IMR-90 (cell line): ENCODE measurements around the gene GPR135. TPM values are rescaled to one million over a fixed set of nuclear protein-coding genes. Genes with fewer than 3 reads are reported as not detected.

Experiments
- ATAC-seq: fragments of 200-7000 bp; cut with Tn5 transposase; 2 replicates; pipeline ENCODE4 v1.9.1; 2020; ENCODE audit warnings: low read depth, mild to moderate bottlenecking, moderate library complexity
- BruUV-seq: library from RNA; stranded (reverse); fragments of 400-500 nt; replicated peaks from 2 replicates; lab custom pipeline; 2021; lab: Mats Ljungman, UMichigan
- CTCF ChIA-PET: fragments of 300-600 bp; formaldehyde crosslinking; extraction: SDS; loops from one replicate; lab custom pipeline; 2021; ENCODE audit warnings: antibody characterized with exemption; lab: Yijun Ruan, JAX
- POLR2A ChIA-PET: fragments of 300-600 bp; sonication (Branson Sonifier 250); formaldehyde crosslinking; loops from one replicate; lab custom pipeline; 2022; ENCODE audit warnings: antibody characterized with exemption; ENCODE audit not compliant: unreplicated experiment; lab: Charles Lee
- DNase-seq: peaks from one replicate; pipeline ENCODE4 v3.0.0; 2013
- H2AFZ ChIP-seq: replicated peaks from 2 replicates; pipeline ENCODE3; 2013; ENCODE audit warnings: low read length, mild to moderate bottlenecking; ENCODE audit not compliant: poor library complexity
- H2AK5ac ChIP-seq: 2 replicates; pipeline ENCODE4 v1.6.1; 2013; ENCODE audit warnings: low read depth, low read length, inconsistent platforms
- H2AK9ac ChIP-seq: replicated peaks from 2 replicates; pipeline ENCODE3; 2013; ENCODE audit warnings: mild to moderate bottlenecking, low read depth, low read length, moderate library complexity; ENCODE audit not compliant: poor library complexity
- H2BK120ac ChIP-seq: 2 replicates; pipeline ENCODE4 v1.6.1; 2013; ENCODE audit warnings: low read depth, low read length, inconsistent platforms
- H2BK15ac ChIP-seq: 3 replicates; pipeline ENCODE4 v1.6.1; 2013; ENCODE audit warnings: low read depth, low read length, inconsistent platforms
- H2BK20ac ChIP-seq: 2 replicates; pipeline ENCODE4 v1.6.1; 2013; ENCODE audit warnings: low read depth, mild to moderate bottlenecking, inconsistent platforms, low read length, moderate library complexity
- H2BK5ac ChIP-seq: 2 replicates; pipeline ENCODE4 v1.6.1; 2013; ENCODE audit warnings: mild to moderate bottlenecking, low read depth, low read length, inconsistent platforms; ENCODE audit not compliant: poor library complexity, severe bottlenecking
- H3K14ac ChIP-seq: replicated peaks from 2 replicates; pipeline ENCODE4 v1.6.1; 2013; ENCODE audit warnings: low read depth, low read length, inconsistent platforms
- H3K18ac ChIP-seq: 2 replicates; pipeline ENCODE4 v1.6.1; 2013; ENCODE audit warnings: low read depth, low read length, control low read depth
- H3K23ac ChIP-seq: 2 replicates; pipeline ENCODE4 v1.6.1; 2013; ENCODE audit warnings: low read depth, low read length, inconsistent platforms
- H3K27ac ChIP-seq: 2 replicates; pipeline ENCODE4 v1.5.1; 2013; ENCODE audit warnings: mild to moderate bottlenecking, control low read depth, low read length; ENCODE audit not compliant: insufficient read depth
- H3K27me3 ChIP-seq: 2 replicates; pipeline ENCODE4 v1.6.1; 2013; ENCODE audit warnings: low read length; ENCODE audit not compliant: control insufficient read depth, insufficient read depth
- H3K36me3 ChIP-seq: 2 replicates; pipeline ENCODE4 v1.6.1; 2013; ENCODE audit warnings: low read length, mixed read lengths; ENCODE audit not compliant: control insufficient read depth, insufficient read depth
- H3K4ac ChIP-seq: 2 replicates; pipeline ENCODE4 v1.6.1; 2013; ENCODE audit warnings: low read depth, low read length, inconsistent platforms
- H3K4me1 ChIP-seq: 2 replicates; pipeline ENCODE4 v1.6.1; 2013; ENCODE audit warnings: low read length, mixed read lengths; ENCODE audit not compliant: control insufficient read depth, insufficient read depth
- H3K4me2 ChIP-seq: 2 replicates; pipeline ENCODE4 v1.6.1; 2013; ENCODE audit warnings: low read depth, mild to moderate bottlenecking, control low read depth, low read length, moderate library complexity
- H3K4me3 ChIP-seq: 2 replicates; pipeline ENCODE4 v1.5.1; 2013; ENCODE audit warnings: low read depth, mild to moderate bottlenecking, control low read depth, low read length, moderate library complexity; ENCODE audit not compliant: insufficient read depth
- H3K56ac ChIP-seq: 2 replicates; pipeline ENCODE4 v1.6.1; 2013; ENCODE audit warnings: low read length, inconsistent platforms; ENCODE audit not compliant: insufficient read depth; ENCODE audit errors: extremely low read depth
- H3K79me1 ChIP-seq, 2 experiments: 2 replicates each; pipeline ENCODE4 v1.6.1; 2013; ENCODE audit warnings: low read length in 2 of 2, inconsistent platforms in 1 of 2, low read depth in 1 of 2
- H3K9ac ChIP-seq: 2 replicates; pipeline ENCODE4 v1.6.1; 2013; ENCODE audit warnings: low read depth, low read length, control low read depth
- H3K9me1 ChIP-seq: 2 replicates; pipeline ENCODE4 v1.6.1; 2013; ENCODE audit warnings: low read length, inconsistent platforms; ENCODE audit not compliant: insufficient read depth
- H3K9me3 ChIP-seq: 2 replicates; pipeline ENCODE4 v1.6.1; 2013; ENCODE audit warnings: low read length; ENCODE audit not compliant: control insufficient read depth, insufficient read depth
- H4K20me1 ChIP-seq: 2 replicates; pipeline ENCODE4 v1.6.1; 2013; ENCODE audit warnings: low read length, inconsistent platforms; ENCODE audit not compliant: insufficient read depth
- H4K5ac ChIP-seq: 2 replicates; pipeline ENCODE4 v1.6.1; 2013; ENCODE audit warnings: mild to moderate bottlenecking, low read depth, low read length, control low read depth
- H4K8ac ChIP-seq, 2 experiments: 2 replicates each; pipeline ENCODE4 v1.6.1; 2013; ENCODE audit warnings: low read depth in 2 of 2, low read length in 2 of 2, control low read depth in 1 of 2, inconsistent platforms in 1 of 2
- H4K91ac ChIP-seq: 2 replicates; pipeline ENCODE4 v1.6.1; 2013; ENCODE audit warnings: low read depth, low read length, inconsistent platforms; ENCODE audit not compliant: insufficient read depth
- BHLHE40 ChIP-seq: fragments of 150-350 bp; IDR thresholded peaks from 2 replicates; pipeline ENCODE4 v1.6.1; 2016; ENCODE audit warnings: mild to moderate bottlenecking, low read depth, low read length
- CEBPB ChIP-seq: IDR thresholded peaks from 2 replicates; pipeline ENCODE4 v1.6.1; 2012; ENCODE audit warnings: low read depth, low read length, improper control_type of control experiment
- CHD1 ChIP-seq: IDR thresholded peaks from 2 replicates; pipeline ENCODE4 v1.6.1; 2012; ENCODE audit warnings: low read depth, low read length, improper control_type of control experiment
- ELK1 ChIP-seq: fragments of 150-350 bp; IDR thresholded peaks from 2 replicates; pipeline ENCODE4 v1.6.1; 2016; ENCODE audit warnings: low read depth, mild to moderate bottlenecking, low read length, moderate library complexity, borderline replicate concordance
- FOS ChIP-seq: fragments of 150-350 bp; IDR thresholded peaks from 2 replicates; pipeline ENCODE4 v1.6.1; 2016; ENCODE audit warnings: low read depth, low read length
- MAFK ChIP-seq: IDR thresholded peaks from 2 replicates; pipeline ENCODE4 v1.6.1; 2012; ENCODE audit warnings: low read depth, low read length, improper control_type of control experiment
- MAZ ChIP-seq: IDR thresholded peaks from 2 replicates; pipeline ENCODE4 v1.6.1; 2012; ENCODE audit warnings: low read depth, mild to moderate bottlenecking, low read length, improper control_type of control experiment, moderate library complexity, borderline replicate concordance
- MXI1 ChIP-seq: IDR thresholded peaks from 2 replicates; pipeline ENCODE4 v1.6.1; 2012; ENCODE audit warnings: low read depth, mild to moderate bottlenecking, low read length, moderate library complexity, borderline replicate concordance
- NFE2L2 ChIP-seq: fragments of 150-350 bp; IDR thresholded peaks from 2 replicates; pipeline ENCODE4 v1.6.1; 2016; ENCODE audit warnings: low read depth, mild to moderate bottlenecking, low read length
- POLR2A ChIP-seq: IDR thresholded peaks from 2 replicates; pipeline ENCODE4 v1.6.1; 2012; ENCODE audit warnings: mild to moderate bottlenecking, low read depth, low read length
- RAD21 ChIP-seq: IDR thresholded peaks from 2 replicates; pipeline ENCODE4 v1.6.1; 2012; ENCODE audit warnings: low read length, improper control_type of control experiment
- RCOR1 ChIP-seq: IDR thresholded peaks from 2 replicates; pipeline ENCODE4 v1.6.1; 2012; ENCODE audit warnings: mild to moderate bottlenecking, low read length, improper control_type of control experiment; ENCODE audit not compliant: insufficient replicate concordance
- RFX5 ChIP-seq: IDR thresholded peaks from 2 replicates; pipeline ENCODE4 v1.8.0; 2012; ENCODE audit warnings: low read depth, mild to moderate bottlenecking, low read length, moderate library complexity
- SMC3 ChIP-seq: fragments of 150-350 bp; IDR thresholded peaks from 2 replicates; pipeline ENCODE4 v1.6.1; 2016; ENCODE audit warnings: low read depth, mild to moderate bottlenecking, antibody characterized with exemption, low read length, moderate library complexity
- WGBS, 2 experiments: methylation state at CpG; one replicate each; pipeline versions ENCODE4 v1.1.5 to v1.1.7; 2013; ENCODE audit warnings: missing lambda C conversion rate in 2 of 2; ENCODE audit not compliant: insufficient read length in 1 of 2; ENCODE audit errors: extremely low coverage in 2 of 2; 5-methylcytosine and 5-hydroxymethylcytosine counted together
- dilution Hi-C: fragments of 300-500 bp; cut with HindIII; formaldehyde crosslinking; loops from one replicate; pipeline ENCODE4 v1.14.3; 2018; ENCODE audit warnings: low sequenced_read_pairs; ENCODE audit not compliant: unreplicated experiment
- in situ Hi-C: fragments of 300-500 bp; cut with MboI; formaldehyde crosslinking; loops from 3 replicates; pipeline ENCODE4 v1.14.3; 2019; ENCODE audit warnings: low sequenced_read_pairs, inconsistent platforms, mixed read lengths
- intact Hi-C: fragments of 100-400 bp; cut with micrococcal nuclease; formaldehyde crosslinking; loops from 2 replicates; pipeline ENCODE4 v1.10.0; 2022
- polyA plus RNA-seq, 3 experiments: library from polyadenylated mRNA; depleted of rRNA; stranded (reverse); fragments of >200 nt; gene quantifications; 2 replicates each; pipeline ENCODE4 v1.2.3, GENCODE V29; 2012; ENCODE audit warnings: low replicate concordance in 1 of 3
- total RNA-seq: library from RNA; depleted of rRNA; stranded (reverse); fragments of >200 nt; gene quantifications from 2 replicates; pipeline ENCODE4 v1.2.3, GENCODE V29; 2012
- TF ChIP-seq, protein P1 (sequence below): fragments of 150-350 bp; IDR thresholded peaks from 2 replicates; pipeline ENCODE4 v1.6.1; 2017; ENCODE audit warnings: mild to moderate bottlenecking, antibody characterized with exemption, low read length, low read depth
- TF ChIP-seq, protein P2 (sequence below): conservative IDR thresholded peaks from 2 replicates; pipeline ENCODE4 v1.5.1; 2012; ENCODE audit warnings: mild to moderate bottlenecking, low read depth, low read length, improper control_type of control experiment

Gene GPR135
- total and polyA plus RNA-seq, 2 of the 4 experiments (the other 2 are of a cell fraction), result 1.3 to 2.4 TPM

DNA sequence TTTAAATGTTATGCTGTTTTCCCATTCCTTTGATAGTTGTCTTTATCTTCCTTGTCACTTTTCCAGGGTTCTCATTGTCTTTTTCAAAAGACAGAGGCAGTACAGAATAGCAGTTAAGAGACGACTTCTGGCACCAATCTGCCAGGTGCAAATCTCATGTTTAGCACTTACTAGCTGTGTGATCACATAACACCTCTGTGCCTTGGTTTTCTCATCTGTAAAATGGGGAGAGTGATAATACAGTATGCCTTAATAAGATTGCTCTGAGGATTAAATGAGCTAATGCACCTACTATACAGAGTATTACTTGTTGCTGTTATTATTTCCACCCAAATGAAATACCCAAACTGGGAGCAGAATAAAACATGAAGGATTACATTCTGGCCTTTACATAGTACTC lies 4.8 kb downstream of the GPR135 start:
- Histone ChIP-seq H3K36me3 (peaks cover 27% of the 10 kb centered on the region), H3K4ac (no peak overlapping the region), H3K4me1 (peaks cover 6% of the 10 kb centered on the region), H2BK15ac (no peak overlapping the region), H4K20me1 (peaks cover 15% of the 10 kb centered on the region; the same call in 1 of the 2 replicates), H3K56ac (no peak overlapping the region), H3K4me2 (no peak overlapping the region), H2AK5ac (no peak overlapping the region), H3K18ac (no peak overlapping the region), H4K5ac (no peak overlapping the region), H3K27ac (no peak overlapping the region), H4K91ac (no peak overlapping the region), H3K14ac (no peak overlapping the region), H2BK120ac (no peak overlapping the region), H3K79me1 (peaks cover 12 to 17% of the 10 kb centered on the region in 2 experiments; a peak in 3 of 4 replicates), H3K9me1 (peaks cover 7% of the 10 kb centered on the region; the same call in 1 of the 2 replicates), H2AK9ac (no peak overlapping the region), H3K9ac (no peak overlapping the region), H4K8ac (no peak overlapping the region), H2BK20ac (no peak overlapping the region), H2BK5ac (no peak overlapping the region), H3K4me3 (no peak overlapping the region), H3K9me3 (no peaks in the 10 kb centered on the region; the same call in 1 of the 2 replicates), H2AFZ (no peak overlapping the region), H3K23ac (no peak overlapping the region), H3K27me3 (no peaks in the 10 kb centered on the region)
- TF ChIP-seq, protein P1, sequence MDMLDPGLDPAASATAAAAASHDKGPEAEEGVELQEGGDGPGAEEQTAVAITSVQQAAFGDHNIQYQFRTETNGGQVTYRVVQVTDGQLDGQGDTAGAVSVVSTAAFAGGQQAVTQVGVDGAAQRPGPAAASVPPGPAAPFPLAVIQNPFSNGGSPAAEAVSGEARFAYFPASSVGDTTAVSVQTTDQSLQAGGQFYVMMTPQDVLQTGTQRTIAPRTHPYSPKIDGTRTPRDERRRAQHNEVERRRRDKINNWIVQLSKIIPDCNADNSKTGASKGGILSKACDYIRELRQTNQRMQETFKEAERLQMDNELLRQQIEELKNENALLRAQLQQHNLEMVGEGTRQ, result no peak
- TF ChIP-seq MAZ (no peak), FOS (no peak), POLR2A (no peak), RFX5 (no peak), SMC3 (no peak), MAFK (no peak), BHLHE40 (no peak), CHD1 (no peak), CEBPB (no peak), MXI1 (no peak), NFE2L2 (no peak), ELK1 (no peak), RCOR1 (no peak), RAD21 (no peak)
- TF ChIP-seq, protein P2, sequence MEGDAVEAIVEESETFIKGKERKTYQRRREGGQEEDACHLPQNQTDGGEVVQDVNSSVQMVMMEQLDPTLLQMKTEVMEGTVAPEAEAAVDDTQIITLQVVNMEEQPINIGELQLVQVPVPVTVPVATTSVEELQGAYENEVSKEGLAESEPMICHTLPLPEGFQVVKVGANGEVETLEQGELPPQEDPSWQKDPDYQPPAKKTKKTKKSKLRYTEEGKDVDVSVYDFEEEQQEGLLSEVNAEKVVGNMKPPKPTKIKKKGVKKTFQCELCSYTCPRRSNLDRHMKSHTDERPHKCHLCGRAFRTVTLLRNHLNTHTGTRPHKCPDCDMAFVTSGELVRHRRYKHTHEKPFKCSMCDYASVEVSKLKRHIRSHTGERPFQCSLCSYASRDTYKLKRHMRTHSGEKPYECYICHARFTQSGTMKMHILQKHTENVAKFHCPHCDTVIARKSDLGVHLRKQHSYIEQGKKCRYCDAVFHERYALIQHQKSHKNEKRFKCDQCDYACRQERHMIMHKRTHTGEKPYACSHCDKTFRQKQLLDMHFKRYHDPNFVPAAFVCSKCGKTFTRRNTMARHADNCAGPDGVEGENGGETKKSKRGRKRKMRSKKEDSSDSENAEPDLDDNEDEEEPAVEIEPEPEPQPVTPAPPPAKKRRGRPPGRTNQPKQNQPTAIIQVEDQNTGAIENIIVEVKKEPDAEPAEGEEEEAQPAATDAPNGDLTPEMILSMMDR, result no peak
- ChIA-PET POLR2A (interaction anchor here (0.5 kb wide), 1 partner anchor 1267 kb away, joined by 3 read pairs; no protein-coding TSS in a partner anchor), CTCF (no interaction called here)
- no TSS peak for BruUV-seq
- WGBS, 2 experiments, result no CpG with 5 or more reads among the region's 1 CpG
- intact Hi-C loops (no loop called here), in situ Hi-C loops (loop anchor here (25.0 kb wide), 2 partner anchors 823 to 973 kb away; partner anchors contain the start of gene DACT1), dilution Hi-C loops (no loop called here)
- ATAC-seq (no peak), DNase-seq (no peak)
